ENCODE results near the gene PGA4.

Gene PGA4

DNA sequence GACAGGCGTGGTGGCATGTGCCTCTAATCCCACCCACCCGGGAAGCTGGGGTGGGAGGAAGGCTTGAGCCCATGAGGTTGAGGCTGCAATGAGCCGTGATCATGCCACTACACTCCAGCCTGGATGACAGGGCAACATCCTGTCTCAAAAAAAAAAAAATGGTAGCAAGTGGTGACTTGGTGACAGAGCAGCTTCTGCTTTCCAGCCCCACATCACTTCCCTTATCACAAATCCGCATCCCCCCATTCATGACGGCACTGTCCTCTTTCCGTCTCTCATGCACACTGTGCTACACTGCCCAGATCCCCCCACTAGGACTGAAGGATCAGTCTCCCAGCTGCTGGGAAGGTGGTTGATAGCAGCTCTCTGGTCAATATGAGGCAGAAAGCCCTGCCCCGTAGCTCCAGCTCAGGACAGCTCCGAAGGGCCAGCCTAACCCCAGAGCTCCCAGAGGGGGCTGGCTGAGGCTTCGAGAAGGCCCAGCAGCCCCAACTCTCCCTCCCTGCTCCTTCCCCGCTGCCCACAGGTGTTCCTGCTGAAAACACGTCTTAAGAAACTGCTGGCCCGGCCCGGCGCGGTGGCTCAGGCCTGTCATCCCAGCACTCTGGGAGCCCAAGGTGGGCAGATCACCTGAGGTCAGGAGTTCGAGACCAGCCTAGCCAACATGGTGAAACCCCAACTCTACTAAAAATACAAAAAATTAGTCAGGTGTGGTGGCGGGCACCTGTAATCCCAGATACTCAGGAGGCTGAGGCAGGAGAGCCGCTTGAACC lies 34.7 kb downstream of the PGA4 start:
- TF ChIP-seq, protein P1, sequence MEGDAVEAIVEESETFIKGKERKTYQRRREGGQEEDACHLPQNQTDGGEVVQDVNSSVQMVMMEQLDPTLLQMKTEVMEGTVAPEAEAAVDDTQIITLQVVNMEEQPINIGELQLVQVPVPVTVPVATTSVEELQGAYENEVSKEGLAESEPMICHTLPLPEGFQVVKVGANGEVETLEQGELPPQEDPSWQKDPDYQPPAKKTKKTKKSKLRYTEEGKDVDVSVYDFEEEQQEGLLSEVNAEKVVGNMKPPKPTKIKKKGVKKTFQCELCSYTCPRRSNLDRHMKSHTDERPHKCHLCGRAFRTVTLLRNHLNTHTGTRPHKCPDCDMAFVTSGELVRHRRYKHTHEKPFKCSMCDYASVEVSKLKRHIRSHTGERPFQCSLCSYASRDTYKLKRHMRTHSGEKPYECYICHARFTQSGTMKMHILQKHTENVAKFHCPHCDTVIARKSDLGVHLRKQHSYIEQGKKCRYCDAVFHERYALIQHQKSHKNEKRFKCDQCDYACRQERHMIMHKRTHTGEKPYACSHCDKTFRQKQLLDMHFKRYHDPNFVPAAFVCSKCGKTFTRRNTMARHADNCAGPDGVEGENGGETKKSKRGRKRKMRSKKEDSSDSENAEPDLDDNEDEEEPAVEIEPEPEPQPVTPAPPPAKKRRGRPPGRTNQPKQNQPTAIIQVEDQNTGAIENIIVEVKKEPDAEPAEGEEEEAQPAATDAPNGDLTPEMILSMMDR (IDR thresholded peaks at IDR 0.05): no peak

DNA sequence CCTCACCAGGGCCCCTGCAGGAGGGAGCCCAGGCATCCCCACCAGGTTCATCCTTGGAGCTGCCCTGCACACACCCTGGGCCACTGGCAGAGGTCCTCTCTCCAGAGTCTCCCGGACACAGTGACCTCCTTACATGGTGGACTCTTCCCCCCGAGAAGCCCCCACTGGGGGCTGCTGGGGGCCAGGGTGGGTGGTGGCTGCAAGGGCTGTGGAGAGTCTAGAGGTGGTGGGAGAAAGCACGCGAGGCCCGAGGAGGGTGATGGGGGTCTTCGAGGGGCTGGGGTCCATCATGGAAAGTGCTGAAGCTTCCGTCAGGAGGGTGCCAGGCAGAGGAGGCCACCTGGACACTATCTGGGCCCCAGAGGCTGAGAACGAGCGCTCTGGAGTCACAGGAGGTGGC lies 36.4 kb downstream of the PGA4 start:
- TF ChIP-seq, protein P1 (IDR thresholded peaks at IDR 0.05): no peak

DNA sequence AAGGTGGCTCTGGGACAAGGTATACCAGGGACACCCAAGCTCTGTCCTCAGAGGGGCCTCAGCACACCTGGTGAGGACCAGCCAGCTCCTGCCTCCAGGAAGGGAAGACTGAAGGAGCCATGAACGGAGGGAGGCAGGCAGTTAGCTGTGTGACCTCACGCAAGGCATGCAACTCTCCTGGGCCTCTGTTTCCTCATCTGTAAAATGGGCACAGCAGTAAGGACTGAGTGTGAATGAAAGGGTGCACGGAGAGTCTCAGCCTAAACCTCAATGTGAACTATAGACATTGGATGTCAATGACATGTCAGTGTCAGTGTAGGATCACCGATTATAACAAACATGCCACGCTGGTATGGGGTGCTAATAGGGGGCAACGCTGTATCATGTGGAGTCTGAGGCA lies 37.2 kb downstream of the PGA4 start:
- TF ChIP-seq, protein P1 (IDR thresholded peaks at IDR 0.05): no peak

DNA sequence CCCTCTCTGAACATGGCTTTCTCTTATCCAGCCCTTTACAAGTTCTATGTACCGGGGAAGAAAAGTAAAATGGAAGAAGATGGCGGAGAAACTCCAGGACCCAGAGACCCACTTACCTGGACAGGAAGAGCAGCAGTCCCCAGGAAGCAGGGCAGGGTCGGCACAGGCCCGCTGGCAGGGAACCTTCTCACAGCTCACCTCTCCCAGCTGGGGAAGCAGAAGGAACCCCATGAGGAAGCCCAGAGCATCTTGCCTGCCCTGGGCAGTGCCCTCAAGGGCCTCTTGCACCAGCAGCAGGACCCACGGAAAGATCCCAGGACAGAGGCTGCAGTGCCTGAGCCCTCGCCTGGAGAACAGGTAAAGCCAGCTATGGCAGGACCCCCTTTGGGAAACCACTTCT lies 42.2 kb downstream of the PGA4 start:
- TF ChIP-seq, protein P1 (IDR thresholded peaks at IDR 0.05): no peak

DNA sequence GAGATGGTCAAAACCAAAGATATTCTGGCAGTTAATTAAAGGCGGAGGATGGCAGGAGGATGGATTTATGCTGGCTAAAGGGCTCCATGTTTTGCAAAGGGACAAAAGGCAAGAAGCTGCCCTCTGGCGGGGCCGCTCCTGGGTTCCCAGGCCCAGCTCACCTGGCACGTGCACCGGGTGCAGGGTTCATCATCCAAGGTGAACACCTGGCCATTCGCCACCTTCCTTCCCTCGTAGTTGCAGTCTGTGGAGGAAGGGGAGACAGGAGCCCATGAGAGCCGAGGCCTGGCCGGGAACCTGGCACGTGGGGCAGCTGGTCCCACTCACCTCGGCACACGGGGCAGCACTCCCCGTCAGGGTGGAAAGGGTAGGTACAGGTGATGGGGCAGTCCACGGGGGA lies 42.6 kb downstream of the PGA4 start:
- TF ChIP-seq, protein P1 (IDR thresholded peaks at IDR 0.05): no peak

DNA sequence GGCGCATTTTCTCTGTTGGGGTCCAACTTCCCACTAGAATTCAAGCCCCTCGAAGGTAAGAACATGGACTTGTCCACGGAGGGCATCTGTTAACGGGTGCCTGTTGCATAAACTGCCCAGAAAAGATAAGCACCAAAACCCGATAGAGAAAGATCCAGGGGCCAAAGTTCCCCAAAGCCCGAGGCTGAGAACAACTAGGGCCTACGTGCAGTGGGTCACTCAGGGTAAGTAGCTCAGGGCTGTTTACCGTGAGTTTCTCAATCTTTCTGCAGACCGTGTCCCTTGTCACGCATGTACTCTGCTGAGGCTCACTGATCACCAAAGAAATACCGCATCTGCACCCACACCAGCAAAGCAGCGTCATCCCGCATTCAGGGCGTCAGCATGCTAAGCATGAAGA lies 43.2 kb downstream of the PGA4 start:
- TF ChIP-seq, protein P1 (IDR thresholded peaks at IDR 0.05): no peak

DNA sequence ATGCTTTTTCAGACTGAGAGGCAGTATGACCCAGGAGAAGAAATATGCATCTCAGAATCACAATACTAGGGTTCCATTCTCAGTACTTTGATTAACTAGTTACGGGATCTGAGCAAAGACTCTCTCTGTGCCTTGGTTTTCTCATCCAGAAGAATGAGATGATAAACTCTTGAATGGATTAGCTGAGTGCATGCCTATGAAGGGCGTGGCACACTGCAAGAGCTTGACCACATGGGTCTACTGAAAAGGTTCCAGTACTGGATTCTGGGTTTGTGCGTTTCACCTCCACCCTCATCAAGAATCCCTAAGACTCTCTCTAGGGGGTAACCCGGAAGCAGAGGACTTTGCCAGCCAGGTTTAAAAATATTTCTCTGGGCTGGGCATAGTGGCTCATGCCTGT lies 44.5 kb downstream of the PGA4 start:
- TF ChIP-seq, protein P1 (IDR thresholded peaks at IDR 0.05): no peak

DNA sequence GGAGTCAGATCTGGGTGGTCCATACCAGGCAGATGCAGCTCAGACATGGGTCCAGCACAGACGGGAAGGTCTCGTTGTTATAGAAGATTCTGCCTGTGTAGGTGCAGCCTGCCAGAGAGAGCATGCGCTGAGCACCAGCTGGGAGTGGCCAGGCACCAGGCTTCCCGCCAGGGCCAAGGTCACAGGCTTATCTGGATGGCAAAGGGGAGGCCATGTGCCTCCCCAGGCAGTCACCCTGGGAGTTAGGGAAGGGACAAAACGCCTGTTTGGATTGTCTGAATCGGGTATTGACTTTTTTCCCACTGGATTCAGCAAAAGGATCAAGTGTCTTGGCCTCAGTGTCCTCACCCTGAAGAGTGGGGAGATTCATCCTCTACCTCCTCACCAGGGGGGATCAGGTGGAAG lies 45.3 kb downstream of the PGA4 start:
- TF ChIP-seq, protein P1 (IDR thresholded peaks at IDR 0.05): no peak

All from LNCAP (cell line).